ENCODE results near the gene AQR. TPM values are rescaled to one million over a fixed set of nuclear protein-coding genes. Genes with fewer than 3 reads are reported as not detected.

Gene AQR
- total and polyA plus RNA-seq, 9 donors, result 9.2 to 32.4 (median 27.5) TPM

- no peak for DNase-seq
- TF ChIP-seq POLR2A (IDR thresholded peaks at IDR 0.05) (no peak), EP300 (IDR thresholded peaks at IDR 0.05) (no peak), CTCF (IDR thresholded peaks at IDR 0.05) (no peak)
- Histone ChIP-seq H3K9me3 (no peaks in the 10 kb centered on the region), H3K27ac (no peak overlapping the region), H3K4me3 (no peak overlapping the region), H3K36me3 (no peaks in the 10 kb centered on the region), H3K4me1 (ENCODE audit: insufficient read depth) (no peaks in the 10 kb centered on the region), H3K27me3 (no peaks in the 10 kb centered on the region)
- intact Hi-C loops (cut with DNase I), result no loop called here
- 84 to 87% (median 86%) methylated on average over 7 of the region's 7 CpGs for WGBS, 3 donors
Observed at GRCh38 chr15:34900748-34901147, 68.8 kb downstream of the AQR start.

- no peak for TF ChIP-seq EP300 (IDR thresholded peaks at IDR 0.05)
- no peak for TF ChIP-seq CTCF (IDR thresholded peaks at IDR 0.05)
- TF ChIP-seq POLR2A (IDR thresholded peaks at IDR 0.05), result no peak
- no peaks in the 10 kb centered on the region for H3K27me3 ChIP-seq
- H3K36me3 ChIP-seq, result no peaks in the 10 kb centered on the region
- no peak overlapping the region for H3K27ac ChIP-seq
- no peak for DNase-seq
- no peak overlapping the region for H3K4me3 ChIP-seq
- 98% methylated on average over 5 of the region's 5 CpGs for WGBS, 3 donors
- H3K4me1 ChIP-seq (ENCODE audit: insufficient read depth), result no peaks in the 10 kb centered on the region
- peaks cover 0 to 7% of the 10 kb centered on the region in 2 donors for H3K9me3 ChIP-seq
- intact Hi-C loops (cut with DNase I), result no loop called here
Observed at GRCh38 chr15:34896183-34896582, 73.4 kb downstream of the AQR start.

GRCh38 chr15:34893967-34894366 is 75.6 kb downstream of the AQR start:
- no peaks in the 10 kb centered on the region for H3K27me3 ChIP-seq
- intact Hi-C loops (cut with DNase I), result no loop called here
- H3K9me3 ChIP-seq, result peaks cover 0 to 7% of the 10 kb centered on the region in 2 donors
- no peak overlapping the region for H3K27ac ChIP-seq
- DNase-seq, result no peak
- H3K36me3 ChIP-seq, result no peaks in the 10 kb centered on the region
- no peak overlapping the region for H3K4me3 ChIP-seq
- no peak for TF ChIP-seq CTCF (IDR thresholded peaks at IDR 0.05)
- no peak for TF ChIP-seq EP300 (IDR thresholded peaks at IDR 0.05)
- no peak for TF ChIP-seq POLR2A (IDR thresholded peaks at IDR 0.05)
- H3K4me1 ChIP-seq (ENCODE audit: insufficient read depth), result no peaks in the 10 kb centered on the region

GRCh38 chr15:34892963-34893591 is 76.5 kb downstream of the AQR start:
- Histone ChIP-seq H3K4me3 (no peak overlapping the region), H3K36me3 (no peaks in the 10 kb centered on the region), H3K9me3 (peaks cover 0 to 7% of the 10 kb centered on the region in 2 donors), H3K4me1 (ENCODE audit: insufficient read depth) (no peaks in the 10 kb centered on the region), H3K27ac (no peak overlapping the region), H3K27me3 (no peaks in the 10 kb centered on the region)
- 82 to 91% (median 84%) methylated on average over 7 of the region's 7 CpGs for WGBS, 3 donors
- TF ChIP-seq CTCF (IDR thresholded peaks at IDR 0.05) (no peak), POLR2A (IDR thresholded peaks at IDR 0.05) (no peak), EP300 (IDR thresholded peaks at IDR 0.05) (no peak)
- no peak for DNase-seq
- intact Hi-C loops (cut with DNase I), result no loop called here

All from ovary (tissue), 9 donors.